ENCODE results near the gene CCDC197. TPM values are rescaled to one million over a fixed set of nuclear protein-coding genes. Genes with fewer than 3 reads are reported as not detected.

The CCDC197 gene
- total and polyA plus RNA-seq, 3 donors from 2014 or later: 5.6 to 31.0 (median 20.7) TPM

DNA sequence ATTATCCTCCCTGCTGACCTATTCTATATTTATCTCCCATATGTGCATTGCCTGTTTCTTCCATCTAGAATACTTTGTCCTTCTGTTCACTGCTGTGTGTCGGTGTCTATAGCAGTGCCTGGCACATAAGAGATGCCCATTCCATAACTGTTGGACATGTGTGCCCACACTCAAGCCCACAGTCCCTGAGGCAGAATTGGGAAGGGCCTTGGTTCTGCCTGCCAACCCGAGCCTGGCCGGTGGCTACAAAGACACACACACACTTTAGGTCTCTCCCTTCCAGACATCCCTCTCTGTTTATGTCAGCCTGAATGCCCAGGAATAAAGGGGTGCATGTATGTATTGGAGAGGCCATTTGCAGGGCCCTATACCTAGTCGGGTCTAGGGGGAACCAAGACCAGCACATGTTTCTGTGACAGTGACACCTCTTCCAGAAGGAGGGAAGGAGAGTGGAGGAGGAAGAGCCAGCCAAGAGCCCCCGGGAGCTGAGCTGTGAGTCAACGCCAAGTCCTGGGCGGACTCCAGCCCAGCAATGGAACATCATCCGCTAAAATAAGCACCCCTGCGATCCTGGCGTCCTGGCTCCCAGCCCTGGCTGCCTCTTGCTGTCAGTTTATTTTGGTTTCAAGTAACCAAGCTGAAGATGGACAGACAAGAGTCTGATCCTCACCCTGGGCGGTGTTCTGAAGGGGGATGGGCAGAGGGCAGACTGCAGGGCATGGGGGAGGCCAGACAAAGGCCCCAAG is 16.5 kb upstream of the CCDC197 start:
- TF ChIP-seq POLR2A (IDR thresholded peaks at IDR 0.05): no peak
- TF ChIP-seq, protein P1, sequence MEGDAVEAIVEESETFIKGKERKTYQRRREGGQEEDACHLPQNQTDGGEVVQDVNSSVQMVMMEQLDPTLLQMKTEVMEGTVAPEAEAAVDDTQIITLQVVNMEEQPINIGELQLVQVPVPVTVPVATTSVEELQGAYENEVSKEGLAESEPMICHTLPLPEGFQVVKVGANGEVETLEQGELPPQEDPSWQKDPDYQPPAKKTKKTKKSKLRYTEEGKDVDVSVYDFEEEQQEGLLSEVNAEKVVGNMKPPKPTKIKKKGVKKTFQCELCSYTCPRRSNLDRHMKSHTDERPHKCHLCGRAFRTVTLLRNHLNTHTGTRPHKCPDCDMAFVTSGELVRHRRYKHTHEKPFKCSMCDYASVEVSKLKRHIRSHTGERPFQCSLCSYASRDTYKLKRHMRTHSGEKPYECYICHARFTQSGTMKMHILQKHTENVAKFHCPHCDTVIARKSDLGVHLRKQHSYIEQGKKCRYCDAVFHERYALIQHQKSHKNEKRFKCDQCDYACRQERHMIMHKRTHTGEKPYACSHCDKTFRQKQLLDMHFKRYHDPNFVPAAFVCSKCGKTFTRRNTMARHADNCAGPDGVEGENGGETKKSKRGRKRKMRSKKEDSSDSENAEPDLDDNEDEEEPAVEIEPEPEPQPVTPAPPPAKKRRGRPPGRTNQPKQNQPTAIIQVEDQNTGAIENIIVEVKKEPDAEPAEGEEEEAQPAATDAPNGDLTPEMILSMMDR (IDR thresholded peaks at IDR 0.05): no peak
- intact Hi-C loops (cut with DNase I; ENCODE audit: low total_unique reads): no loop called here
- H3K27ac ChIP-seq: no peak overlapping the region
- no peak for DNase-seq
- H3K9me3 ChIP-seq: no peaks in the 10 kb centered on the region
- 68 to 69% methylated on average over 11 of the region's 11 CpGs for WGBS, 2 donors
- H3K27me3 ChIP-seq: no peaks in the 10 kb centered on the region
- H3K36me3 ChIP-seq (ENCODE audit: low read depth, missing control alignments): no peaks in the 10 kb centered on the region
- H3K4me3 ChIP-seq: no peak overlapping the region
- H3K4me1 ChIP-seq: no peaks in the 10 kb centered on the region

DNA sequence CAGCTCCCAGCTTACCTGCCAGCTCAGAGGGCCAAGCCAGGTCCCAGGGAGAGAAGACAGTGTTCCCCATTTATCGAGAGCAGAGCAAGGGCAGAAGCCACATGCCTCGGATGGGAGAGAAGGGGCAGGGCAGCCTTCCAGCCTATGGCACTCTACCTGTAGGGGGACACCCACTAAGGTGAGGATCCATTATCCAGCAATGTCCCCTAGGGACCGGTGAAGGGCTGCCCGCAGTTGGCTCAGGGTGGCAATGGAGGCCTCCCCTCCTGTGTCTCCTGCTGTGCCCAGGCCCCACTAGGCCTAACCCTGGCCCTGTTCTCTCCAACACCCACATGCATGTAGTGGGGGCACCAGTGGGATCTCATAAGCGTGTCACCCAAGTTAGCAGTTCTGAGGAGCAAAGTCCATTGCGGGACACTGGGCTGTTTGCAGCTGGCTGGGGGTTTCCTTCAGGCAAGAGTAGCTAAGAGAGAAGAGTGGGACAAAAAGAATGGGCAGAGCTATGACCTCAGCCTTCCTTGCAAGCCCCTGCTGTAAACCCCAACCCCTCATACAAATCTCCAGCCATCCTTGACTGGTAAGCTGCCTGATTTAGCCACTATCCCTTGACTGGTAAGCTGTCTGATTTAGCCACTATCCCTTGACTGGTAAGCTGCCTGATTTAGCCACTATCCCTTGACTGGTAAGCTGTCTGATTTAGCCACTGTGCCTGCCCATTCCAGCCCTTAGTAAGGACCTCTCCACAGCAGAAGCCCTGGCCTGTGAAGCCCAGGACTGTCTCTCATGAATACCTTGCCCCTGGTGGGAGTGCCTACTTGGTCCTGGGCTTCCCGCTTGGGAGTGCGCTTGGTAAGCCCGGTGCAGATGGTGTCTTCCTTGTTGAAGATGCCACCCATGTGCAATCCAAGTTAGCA is 15.5 kb upstream of the CCDC197 start:
- Histone ChIP-seq H3K27me3 (no peaks in the 10 kb centered on the region), H3K9me3 (no peaks in the 10 kb centered on the region), H3K4me1 (no peaks in the 10 kb centered on the region), H3K27ac (no peak overlapping the region), H3K36me3 (ENCODE audit: low read depth, missing control alignments) (no peaks in the 10 kb centered on the region), H3K4me3 (no peak overlapping the region)
- DNase-seq: no peak
- intact Hi-C loops (cut with DNase I; ENCODE audit: low total_unique reads): no loop called here
- no peak for TF ChIP-seq POLR2A (IDR thresholded peaks at IDR 0.05)
- TF ChIP-seq, protein P1 (IDR thresholded peaks at IDR 0.05): no peak
- WGBS, 2 donors: 88 to 96% methylated on average over 4 to 9 of the region's 9 CpGs

DNA sequence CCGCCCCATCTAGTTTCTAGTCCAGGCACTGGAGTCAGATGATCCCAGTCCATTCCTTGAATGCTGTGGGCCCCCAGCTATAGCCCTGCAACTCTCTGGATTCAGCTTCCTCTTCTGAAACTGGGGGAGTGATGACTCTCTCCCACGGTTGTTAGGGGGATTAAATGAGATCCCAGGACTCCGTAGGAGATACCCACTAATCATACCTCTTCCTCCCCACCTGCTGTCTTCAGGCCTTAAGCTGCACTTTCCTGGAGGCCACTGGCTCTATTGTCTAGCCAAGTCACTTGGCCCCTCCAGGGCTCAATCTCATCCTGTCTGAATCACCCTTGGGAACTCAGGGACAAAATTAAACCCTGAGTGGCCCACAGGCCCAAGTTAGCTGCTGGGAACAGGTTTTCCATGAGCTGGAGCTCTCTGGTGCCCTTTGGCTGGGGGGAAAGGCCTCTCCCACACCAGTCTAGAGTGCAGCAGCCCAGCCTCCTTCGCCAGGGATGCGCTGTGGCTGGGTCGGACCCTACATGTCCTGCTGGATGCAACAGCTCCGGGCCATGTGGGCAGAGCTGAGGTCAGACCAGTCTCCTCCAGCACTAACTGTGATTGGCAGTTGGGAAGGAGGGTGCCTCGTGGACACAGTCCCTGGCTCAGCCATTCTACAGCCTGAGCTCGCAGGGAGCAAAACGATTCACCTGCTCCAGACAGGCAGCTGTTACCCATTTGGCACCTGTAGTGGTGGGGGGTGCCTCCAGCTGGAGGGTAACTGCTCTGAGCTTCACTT is 14.7 kb upstream of the CCDC197 start:
- TF ChIP-seq, protein P1 (IDR thresholded peaks at IDR 0.05): no peak
- no peak for TF ChIP-seq POLR2A (IDR thresholded peaks at IDR 0.05)
- no peaks in the 10 kb centered on the region for H3K36me3 ChIP-seq (ENCODE audit: low read depth, missing control alignments)
- H3K4me3 ChIP-seq: no peak overlapping the region
- no peaks in the 10 kb centered on the region for H3K9me3 ChIP-seq
- no peaks in the 10 kb centered on the region for H3K27me3 ChIP-seq
- 83 to 87% methylated on average over 2 to 10 of the region's 10 CpGs for whole genome bisulfite sequencing, 2 donors
- H3K4me1 ChIP-seq: no peaks in the 10 kb centered on the region
- intact Hi-C loops (cut with DNase I; ENCODE audit: low total_unique reads): no loop called here
- no peak for DNase-seq
- no peak overlapping the region for H3K27ac ChIP-seq

DNA sequence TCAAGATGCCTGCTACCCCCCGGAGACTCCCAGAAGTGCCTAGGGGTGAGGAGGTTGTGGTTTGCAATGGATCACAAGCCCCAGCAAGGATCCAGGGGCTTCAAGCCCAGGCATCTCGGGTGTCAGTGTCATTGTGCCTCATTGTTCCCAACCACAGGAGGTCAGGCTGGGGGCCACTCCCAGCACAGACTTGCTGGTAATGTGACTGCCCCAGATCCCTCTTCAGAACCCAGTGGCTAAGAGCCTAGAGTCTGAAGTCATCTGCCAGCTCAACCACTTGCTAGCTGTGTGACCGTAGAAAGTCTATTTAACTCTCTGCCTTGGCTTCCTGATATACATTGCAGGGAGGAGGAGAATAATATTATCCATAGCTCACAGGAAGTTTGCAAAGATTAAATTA is 13.0 kb upstream of the CCDC197 start:
- Histone ChIP-seq H3K27me3 (no peaks in the 10 kb centered on the region), H3K36me3 (ENCODE audit: low read depth, missing control alignments) (no peaks in the 10 kb centered on the region), H3K9me3 (no peaks in the 10 kb centered on the region), H3K4me3 (no peak overlapping the region), H3K27ac (no peak overlapping the region), H3K4me1 (no peaks in the 10 kb centered on the region)
- intact Hi-C loops (cut with DNase I; ENCODE audit: low total_unique reads): no loop called here
- no peak for TF ChIP-seq POLR2A (IDR thresholded peaks at IDR 0.05)
- TF ChIP-seq, protein P1 (IDR thresholded peaks at IDR 0.05): no peak
- WGBS, 2 donors: 86 to 99% methylated on average over 1 to 3 of the region's 3 CpGs
- DNase-seq: no peak

All from testis (tissue), 3 donors.